ENCODE results near the gene DPH6. TPM values are rescaled to one million over a fixed set of nuclear protein-coding genes. Genes with fewer than 3 reads are reported as not detected.
A peak's percentile ranks its signal among the peaks of the same experiment; 100 is the strongest.

Gene DPH6
- total and polyA plus RNA-seq, 5 experiments from 2014 or later, result 11.7 to 26.9 (median 16.9) TPM

- peaks cover 5 to 13% (median 6%) of the 10 kb centered on the region in 3 donors for H3K36me3 Mint-ChIP-seq
- H3K27me3 Mint-ChIP-seq, result no peaks in the 10 kb centered on the region
- no peak overlapping the region for H3K4me3 Mint-ChIP-seq
- DNase-seq (no peak), ATAC-seq (no peak)
- H3K27ac Mint-ChIP-seq, result no peak overlapping the region
- H3K9me3 Mint-ChIP-seq, result no peaks in the 10 kb centered on the region
- POLR2A ChIA-PET, result no interaction called here
- H3K4me1 Mint-ChIP-seq, result peaks cover 0 to 5% (median 2%) of the 10 kb centered on the region in 4 donors
Measured at GRCh38 chr15:35496585-35496984, 49.4 kb downstream of the DPH6 start.

- no peak overlapping the region for H3K4me3 Mint-ChIP-seq
- peaks cover 0 to 5% (median 2%) of the 10 kb centered on the region in 4 donors for H3K4me1 Mint-ChIP-seq
- peak overlapping the region in 1 of 10 donors; percentile 10 for H3K27ac Mint-ChIP-seq
- no peak for DNase-seq
- H3K9me3 Mint-ChIP-seq, result peaks cover 0 to 4% (median under 1%) of the 10 kb centered on the region in 9 donors
- POLR2A ChIA-PET, result no interaction called here
- peaks cover 6 to 19% (median 6%) of the 10 kb centered on the region in 3 donors for H3K36me3 Mint-ChIP-seq
- no peak for ATAC-seq
- H3K27me3 Mint-ChIP-seq, result no peaks in the 10 kb centered on the region
Measured at GRCh38 chr15:35495080-35495479, 50.9 kb downstream of the DPH6 start.

- ATAC-seq (no peak), DNase-seq (no peak)
- Mint-ChIP-seq H3K4me3 (no peak overlapping the region), H3K27me3 (no peaks in the 10 kb centered on the region), H3K9me3 (peaks cover 12 to 29% (median 18%) of the 10 kb centered on the region in 9 donors), H3K36me3 (peaks cover 26 to 44% (median 29%) of the 10 kb centered on the region in 3 donors), H3K4me1 (peaks cover 0 to 5% (median 2%) of the 10 kb centered on the region in 4 donors), H3K27ac (no peak overlapping the region)
- POLR2A ChIA-PET, result no interaction called here
Measured at GRCh38 chr15:35491999-35492398, 54.0 kb downstream of the DPH6 start.

- H3K4me1 Mint-ChIP-seq, result no peaks in the 10 kb centered on the region
- no peaks in the 10 kb centered on the region for H3K27me3 Mint-ChIP-seq
- no peak overlapping the region for H3K27ac Mint-ChIP-seq
- DNase-seq (no peak), ATAC-seq (no peak)
- POLR2A ChIA-PET, result no interaction called here
- H3K9me3 Mint-ChIP-seq, result peaks cover 12 to 37% (median 22%) of the 10 kb centered on the region in 9 donors
- H3K36me3 Mint-ChIP-seq, result peaks cover 31 to 52% (median 37%) of the 10 kb centered on the region in 3 donors
- no peak overlapping the region for H3K4me3 Mint-ChIP-seq
Measured at GRCh38 chr15:35491173-35491572, 54.8 kb downstream of the DPH6 start.

GRCh38 chr15:35490511-35490910 lies 55.5 kb downstream of the DPH6 start:
- ATAC-seq (no peak), DNase-seq (no peak)
- Mint-ChIP-seq H3K27me3 (no peaks in the 10 kb centered on the region), H3K4me1 (no peaks in the 10 kb centered on the region), H3K9me3 (peaks cover 12 to 43% (median 29%) of the 10 kb centered on the region in 9 donors), H3K4me3 (no peak overlapping the region), H3K36me3 (peaks cover 38 to 59% (median 44%) of the 10 kb centered on the region in 3 donors), H3K27ac (no peak overlapping the region)
- POLR2A ChIA-PET, result no interaction called here

GRCh38 chr15:35487417-35487816 lies 58.5 kb downstream of the DPH6 start:
- no peaks in the 10 kb centered on the region for H3K4me1 Mint-ChIP-seq
- POLR2A ChIA-PET, result no interaction called here
- H3K9me3 Mint-ChIP-seq, result peaks cover 12 to 43% (median 33%) of the 10 kb centered on the region in 9 donors
- DNase-seq (no peak), ATAC-seq (no peak)
- H3K27me3 Mint-ChIP-seq, result no peaks in the 10 kb centered on the region
- no peak overlapping the region for H3K27ac Mint-ChIP-seq
- peaks cover 40 to 76% (median 50%) of the 10 kb centered on the region in 3 donors for H3K36me3 Mint-ChIP-seq
- no peak overlapping the region for H3K4me3 Mint-ChIP-seq

- no peaks in the 10 kb centered on the region for H3K27me3 Mint-ChIP-seq
- no peak for ATAC-seq
- POLR2A ChIA-PET, result interaction anchor here (0.6 kb wide), 1 partner anchor 971 kb away, joined by 3 read pairs; no protein-coding TSS in a partner anchor
- peaks cover 40 to 73% (median 50%) of the 10 kb centered on the region in 3 donors for H3K36me3 Mint-ChIP-seq
- H3K27ac Mint-ChIP-seq, result no peak overlapping the region
- H3K9me3 Mint-ChIP-seq, result peaks cover 12 to 43% (median 33%) of the 10 kb centered on the region in 9 donors
- peak overlapping the region in 1 of 10 donors; percentile 15 for H3K4me3 Mint-ChIP-seq
- H3K4me1 Mint-ChIP-seq, result peaks cover 0 to 6% (median 0%) of the 10 kb centered on the region in 4 donors
- no peak for DNase-seq
Measured at GRCh38 chr15:35486296-35486695, 59.7 kb downstream of the DPH6 start.

GRCh38 chr15:35485411-35485810 lies 60.6 kb downstream of the DPH6 start:
- DNase-seq (no peak), ATAC-seq (no peak)
- H3K27ac Mint-ChIP-seq, result no peak overlapping the region
- no peak overlapping the region for H3K4me3 Mint-ChIP-seq
- POLR2A ChIA-PET, result no interaction called here
- peaks cover 0 to 8% (median under 1%) of the 10 kb centered on the region in 4 donors for H3K4me1 Mint-ChIP-seq
- peaks cover 40 to 65% (median 50%) of the 10 kb centered on the region in 3 donors for H3K36me3 Mint-ChIP-seq
- H3K9me3 Mint-ChIP-seq, result peaks cover 12 to 43% (median 33%) of the 10 kb centered on the region in 9 donors
- no peaks in the 10 kb centered on the region for H3K27me3 Mint-ChIP-seq

GRCh38 chr15:35484231-35484945 lies 61.6 kb downstream of the DPH6 start:
- no peaks in the 10 kb centered on the region for H3K27me3 Mint-ChIP-seq
- peaks cover 12 to 37% (median 29%) of the 10 kb centered on the region in 9 donors for H3K9me3 Mint-ChIP-seq
- no peak overlapping the region for H3K27ac Mint-ChIP-seq
- POLR2A ChIA-PET, result no interaction called here
- H3K4me1 Mint-ChIP-seq, result peaks cover 0 to 8% (median under 1%) of the 10 kb centered on the region in 4 donors
- no peak for DNase-seq
- H3K36me3 Mint-ChIP-seq, result peaks cover 39 to 57% (median 46%) of the 10 kb centered on the region in 3 donors
- ATAC-seq, result no peak
- H3K4me3 Mint-ChIP-seq, result no peak overlapping the region

- Mint-ChIP-seq H3K36me3 (peaks cover 19 to 33% (median 26%) of the 10 kb centered on the region in 3 donors), H3K27me3 (no peaks in the 10 kb centered on the region), H3K9me3 (peaks cover 0 to 16% (median 13%) of the 10 kb centered on the region in 9 donors), H3K4me3 (no peak overlapping the region), H3K4me1 (peaks cover 0 to 8% (median under 1%) of the 10 kb centered on the region in 4 donors), H3K27ac (no peak overlapping the region)
- no peak for ATAC-seq
- POLR2A ChIA-PET, result no interaction called here
- no peak for DNase-seq
Measured at GRCh38 chr15:35481992-35482391, 64.0 kb downstream of the DPH6 start.

- DNase-seq, result no peak
- H3K27me3 Mint-ChIP-seq, result no peaks in the 10 kb centered on the region
- ATAC-seq, result no peak
- peaks cover 13 to 24% (median 16%) of the 10 kb centered on the region in 3 donors for H3K36me3 Mint-ChIP-seq
- H3K4me3 Mint-ChIP-seq, result no peak overlapping the region
- peaks cover 0 to 8% (median under 1%) of the 10 kb centered on the region in 4 donors for H3K4me1 Mint-ChIP-seq
- POLR2A ChIA-PET, result no interaction called here
- no peak overlapping the region for H3K27ac Mint-ChIP-seq
- peaks cover 0 to 10% (median 4%) of the 10 kb centered on the region in 9 donors for H3K9me3 Mint-ChIP-seq
Measured at GRCh38 chr15:35481064-35481463, 64.9 kb downstream of the DPH6 start.

- Mint-ChIP-seq H3K4me3 (no peak overlapping the region), H3K4me1 (peaks cover 0 to 8% (median under 1%) of the 10 kb centered on the region in 4 donors), H3K9me3 (peaks cover 0 to 2% (median 0%) of the 10 kb centered on the region in 9 donors), H3K27me3 (no peaks in the 10 kb centered on the region), H3K27ac (no peak overlapping the region), H3K36me3 (peaks cover 2 to 9% (median 5%) of the 10 kb centered on the region in 3 donors)
- DNase-seq, result no peak
- no peak for ATAC-seq
- POLR2A ChIA-PET, result no interaction called here
Measured at GRCh38 chr15:35479423-35479822, 66.5 kb downstream of the DPH6 start.
